HepG2 (cell line): ENCODE measurements around the gene MYLK. TPM values are rescaled to one million over a fixed set of nuclear protein-coding genes. Genes with fewer than 3 reads are reported as not detected.

Source experiments
- CSRNP2 ChIP-seq: sonication (generic); formaldehyde crosslinking; conservative IDR thresholded peaks from 2 replicates; pipeline ENCODE4 v1.8.0; 2022; ENCODE audit warnings: low read depth, missing genetic modification reagents
- GATAD1 ChIP-seq: IDR thresholded peaks from 2 replicates; pipeline ENCODE4 v1.6.1; 2016; ENCODE audit warnings: missing genetic modification reagents, missing compliant biosample characterization
- GLMP ChIP-seq: sonication (generic); formaldehyde crosslinking; IDR thresholded peaks from 2 replicates; pipeline ENCODE4 v1.9.0; 2021; ENCODE audit warnings: missing genetic modification reagents, mild to moderate bottlenecking, borderline replicate concordance
- POGK ChIP-seq: sonication (generic); formaldehyde crosslinking; conservative IDR thresholded peaks from 2 replicates; pipeline ENCODE4 v1.8.0; 2022; ENCODE audit warnings: mild to moderate bottlenecking, moderate library complexity, missing genetic modification reagents
- RAD51 ChIP-seq: fragments of 450-650 bp; IDR thresholded peaks from 2 replicates; pipeline ENCODE4 v1.6.1; 2016; ENCODE audit warnings: borderline replicate concordance
- RELA ChIP-seq: sonication (generic); formaldehyde crosslinking; IDR thresholded peaks from 2 replicates; pipeline ENCODE4 v1.4.0; 2020; ENCODE audit warnings: missing genetic modification reagents
- SUZ12 ChIP-seq: fragments of 150-350 bp; IDR thresholded peaks from 2 replicates; pipeline ENCODE4 v1.6.1; 2014; ENCODE audit warnings: low read depth, low read length
- SYNCRIP ChIP-seq: fragments of 200-400 bp; formaldehyde crosslinking; IDR thresholded peaks from 2 replicates; pipeline ENCODE4 v1.6.1; 2018; ENCODE audit warnings: mild to moderate bottlenecking, low read depth, low read length; ENCODE audit not compliant: insufficient read depth
- THAP8 ChIP-seq: sonication (generic); formaldehyde crosslinking; IDR thresholded peaks from 2 replicates; pipeline ENCODE4 v1.5.1; 2020; ENCODE audit warnings: missing genetic modification reagents, mild to moderate bottlenecking, borderline replicate concordance
- ZNF318 ChIP-seq: sonication (generic); formaldehyde crosslinking; IDR thresholded peaks from 2 replicates; pipeline ENCODE4 v1.4.0; 2020; ENCODE audit warnings: mild to moderate bottlenecking, missing genetic modification reagents
- ZNF44 ChIP-seq: sonication (generic); formaldehyde crosslinking; IDR thresholded peaks from 2 replicates; pipeline ENCODE4 v1.5.1; 2020; ENCODE audit warnings: mild to moderate bottlenecking, missing genetic modification reagents
- ZNF761 ChIP-seq: sonication (generic); formaldehyde crosslinking; conservative IDR thresholded peaks from 2 replicates; pipeline ENCODE4 v1.4.0; 2020; ENCODE audit warnings: mild to moderate bottlenecking, missing genetic modification reagents
- ZZZ3 ChIP-seq: sonication (generic); formaldehyde crosslinking; IDR thresholded peaks from 2 replicates; pipeline ENCODE4 v1.4.0; 2020; ENCODE audit warnings: missing genetic modification reagents, mild to moderate bottlenecking, borderline replicate concordance
- polyA plus RNA-seq, 8 experiments: library from polyadenylated mRNA; depleted of rRNA in 3 of 8; stranded (reverse) in 7 of 8; unstranded in 1 of 8; fragments of >200 nt; fragmentation: Illumina TruSeq in 4 of 8; extraction: Trizol in 4 of 8; gene quantifications; 2 replicates each; pipeline versions ENCODE4 v1.2.1 to v1.2.3, GENCODE V29; 2011 to 2016; ENCODE audit warnings: low read depth in 4 of 8, missing spikeins in 1 of 8, mixed read lengths in 1 of 8; ENCODE audit not compliant: insufficient read depth in 1 of 8
- total RNA-seq, 5 experiments: library from RNA; depleted of rRNA; stranded (reverse); fragments of >200 nt; fragmentation: Illumina TruSeq; extraction: Trizol; gene quantifications; 2 replicates each; pipeline ENCODE4 v1.2.3, GENCODE V29; 2016; ENCODE audit warnings: low read depth in 1 of 5

The MYLK gene
- total and polyA plus RNA-seq, 2 of the 13 experiments (the other 11 are each of a cell fraction or from before 2014, with no cell fraction given) = 10.6 to 34.9 TPM

DNA sequence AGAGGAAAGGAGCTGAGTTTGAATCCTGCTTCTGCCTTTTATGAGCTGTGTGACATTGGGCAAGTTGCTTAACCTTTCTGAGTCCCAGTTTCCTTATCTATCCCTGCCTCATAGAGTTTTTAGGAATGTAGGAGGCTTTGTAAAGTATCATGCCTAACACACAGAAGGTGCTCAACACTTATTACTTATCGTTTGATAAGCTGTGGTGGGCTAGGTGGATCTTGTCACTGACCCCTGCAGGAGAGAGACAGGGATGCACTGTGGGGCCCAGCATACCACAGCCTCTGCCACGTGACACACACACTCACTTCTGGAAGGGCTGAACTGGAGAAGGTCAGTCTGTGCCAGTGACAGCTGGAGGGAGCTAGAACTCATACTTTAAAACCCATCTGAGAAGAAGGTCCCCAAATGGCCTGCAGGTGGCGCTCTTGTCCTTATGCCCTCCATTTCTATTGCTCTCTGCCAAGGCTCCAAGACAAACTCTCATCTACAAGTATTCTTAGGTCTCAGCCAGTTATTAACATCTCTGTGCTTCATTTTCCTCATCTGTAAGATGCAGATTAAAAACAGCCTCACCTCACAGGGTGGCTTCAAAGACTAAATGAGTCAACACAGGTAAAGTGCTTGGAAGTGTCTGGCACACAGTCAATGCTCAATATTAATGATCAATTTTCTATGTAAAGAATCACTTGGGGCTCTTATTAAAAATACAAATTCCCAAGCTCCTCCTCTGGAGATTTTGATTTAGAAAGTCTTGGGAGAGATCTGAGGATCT lies 241.8 kb downstream of the MYLK start (continued):
- TF ChIP-seq GLMP (CRISPR knock-in tag) (no peak), RAD51 (peak; percentile 85), RELA (CRISPR knock-in tag) (no peak), ZNF44 (CRISPR knock-in tag) (no peak; the same call in 1 of the 2 replicates), ZNF761 (CRISPR knock-in tag) (no peak; the same call in 1 of the 2 replicates), THAP8 (CRISPR knock-in tag) (no peak), SUZ12 (no peak), ZNF318 (CRISPR knock-in tag) (0 out of 2 replicates have a peak, but pooled peaks have one; percentile 54), GATAD1 (peak; percentile 64), CSRNP2 (no peak), SYNCRIP (no peak), ZZZ3 (no peak), POGK (CRISPR knock-in tag) (no peak)
